ENCODE results near the gene ASS1.

ASS1 gene

GRCh38 chr9:130527651-130528310, 83.0 kb downstream of the ASS1 start:
- DNase-seq: no peak

- DNase-seq: no peak
These were observed 83.9 kb downstream of the ASS1 start for GRCh38 chr9:130528674-130529073.

- no peak for DNase-seq
These were observed 86.2 kb downstream of the ASS1 start for GRCh38 chr9:130530938-130531337.

GRCh38 chr9:130531670-130532069, 86.9 kb downstream of the ASS1 start:
- no peak for DNase-seq

- DNase-seq: no peak
These were observed 87.8 kb downstream of the ASS1 start for GRCh38 chr9:130532426-130533080.

- peak in 11 of 51 donors; percentile 1 to 47 (median 11) for DNase-seq
These were observed 91.2 kb downstream of the ASS1 start for GRCh38 chr9:130535818-130536521.

GRCh38 chr9:130536701-130537107, 91.9 kb downstream of the ASS1 start:
- DNase-seq: no peak

GRCh38 chr9:130537346-130538050, 92.7 kb downstream of the ASS1 start:
- no peak for DNase-seq

GRCh38 chr9:130539420-130540223, 94.9 kb downstream of the ASS1 start:
- DNase-seq: no peak

- no peak for DNase-seq
These were observed 96.8 kb downstream of the ASS1 start for GRCh38 chr9:130541533-130541932.

GRCh38 chr9:130542038-130542437, 97.3 kb downstream of the ASS1 start:
- DNase-seq: no peak

- no peak for DNase-seq
These were observed 97.9 kb downstream of the ASS1 start for GRCh38 chr9:130542457-130543228.

- no peak for DNase-seq
These were observed 98.6 kb downstream of the ASS1 start for GRCh38 chr9:130543368-130543767.

- no peak for DNase-seq
These were observed 99.1 kb downstream of the ASS1 start for GRCh38 chr9:130543859-130544258.

- DNase-seq: no peak
These were observed 99.6 kb downstream of the ASS1 start for GRCh38 chr9:130544364-130544763.

GRCh38 chr9:130548103-130548502, 103.3 kb downstream of the ASS1 start:
- DNase-seq: no peak

- DNase-seq: no peak
These were observed 104.5 kb downstream of the ASS1 start for GRCh38 chr9:130549093-130549735.

All from hypothalamus (tissue), 51 donors.